K562 (cell line): Measurements from ENCODE around the gene PRCD. TPM values are rescaled to one million over a fixed set of nuclear protein-coding genes. Genes with fewer than 3 reads are reported as not detected.
A peak's percentile ranks its signal among the peaks of the same experiment; 100 is the strongest.

Source experiments
- ATAC-seq: fragments of 200-7000 bp; cut with Tn5 transposase; 3 replicates; pipeline ENCODE4 v1.9.1; 2020; ENCODE audit warnings: moderate library complexity
- BruUV-seq: library from RNA; stranded (reverse); fragments of 400-500 nt; replicated peaks from 2 replicates; lab custom pipeline; 2021; lab: Mats Ljungman, UMichigan
- CTCF ChIA-PET: fragments of 300-600 bp; formaldehyde crosslinking; extraction: SDS; loops from one replicate; lab custom pipeline; 2021; ENCODE audit warnings: low intra/inter-chr PET ratio; lab: Yijun Ruan, JAX
- POLR2A ChIA-PET: fragments of 300-600, 350-650 bp; sonication (Branson Sonifier 250); formaldehyde crosslinking; extraction: SDS; loops from one replicate; lab custom pipeline; 2021; ENCODE audit warnings: antibody characterized with exemption, inconsistent platforms; lab: Yijun Ruan, JAX
- DNase-seq, 4 experiments: peaks; one replicate each; pipeline versions ENCODE4 v3.0.0 to v3.0.0-alpha.2; 2011 to 2018; ENCODE audit warnings: low spot score in 3 of 4, mixed read lengths in 3 of 4; ENCODE audit errors: extremely low read depth in 1 of 4
- FAIRE-seq: peaks from 2 replicates; lab custom pipeline; 2011; peaks lifted over from hg19 to GRCh38; lab: Jason Lieb, UNC
- H2AFZ ChIP-seq: 2 replicates; pipeline ENCODE4 v1.6.0; 2011; ENCODE audit warnings: low read depth, low read length, control low read depth, inconsistent platforms
- H3K27ac ChIP-seq: fragments of 200-600 bp; 3 replicates; pipeline ENCODE4 v1.8.0; 2011; ENCODE audit warnings: low read depth, mild to moderate bottlenecking, control low read depth, inconsistent platforms, low read length, moderate library complexity, mixed read lengths; ENCODE audit errors: extremely low read depth
- H3K27me3 ChIP-seq, 2 experiments: fragments of 300-600 bp in 1 of 2; 2 replicates in 1 of 2; 3 replicates in 1 of 2; pipeline versions ENCODE4 v1.6.0 to v1.8.0; 2011; ENCODE audit warnings: inconsistent platforms in 2 of 2, low read length in 2 of 2, mild to moderate bottlenecking in 1 of 2, mixed read lengths in 1 of 2, moderate library complexity in 1 of 2; ENCODE audit not compliant: control insufficient read depth in 2 of 2, insufficient read depth in 2 of 2
- H3K36me3 ChIP-seq: fragments of 300-600 bp; 3 replicates; pipeline ENCODE4 v1.8.0; 2011; ENCODE audit warnings: mild to moderate bottlenecking, low read length, inconsistent platforms; ENCODE audit not compliant: control insufficient read depth, insufficient read depth
- H3K4me1 ChIP-seq, 2 experiments: fragments of 200-600 bp in 1 of 2; replicated peaks in 1 of 2; 2 replicates in 1 of 2; 3 replicates in 1 of 2; pipeline versions ENCODE4 v1.5.1 to v1.8.0; 2011; ENCODE audit warnings: inconsistent platforms in 2 of 2, low read length in 2 of 2, mild to moderate bottlenecking in 1 of 2, mixed read lengths in 1 of 2, moderate library complexity in 1 of 2; ENCODE audit not compliant: control insufficient read depth in 2 of 2, insufficient read depth in 2 of 2
- H3K4me2 ChIP-seq: 2 replicates; pipeline ENCODE4 v1.6.1; 2011; ENCODE audit warnings: low read length, control low read depth, inconsistent platforms, mixed read lengths; ENCODE audit not compliant: insufficient read depth
- H3K4me3 ChIP-seq: fragments of 200-600 bp; sonication (generic), shearing (Covaris generic); 2 replicates; pipeline ENCODE4 v1.5.1; 2016; ENCODE audit warnings: control low read depth, inconsistent platforms
- H3K79me2 ChIP-seq: fragments of 200-600 bp; 3 replicates; pipeline ENCODE4 v1.8.0; 2011; ENCODE audit warnings: low read length, inconsistent platforms; ENCODE audit not compliant: control insufficient read depth, insufficient read depth
- H3K9ac ChIP-seq, 2 experiments: 2 replicates each; pipeline versions ENCODE4 v1.6.0 to v1.6.1; 2011; ENCODE audit warnings: low read depth in 2 of 2, low read length in 2 of 2, control low read depth in 1 of 2, inconsistent platforms in 1 of 2, mild to moderate bottlenecking in 1 of 2, mixed read lengths in 1 of 2; ENCODE audit not compliant: insufficient read depth in 1 of 2
- H3K9me1 ChIP-seq: one replicate; pipeline ENCODE4 v1.6.0; 2011; ENCODE audit warnings: inconsistent platforms, mild to moderate bottlenecking, low read length, moderate library complexity; ENCODE audit not compliant: control insufficient read depth, insufficient read depth
- H3K9me3 ChIP-seq: replicated peaks from 2 replicates; pipeline ENCODE4 v1.5.1; 2011; ENCODE audit warnings: low read depth, low read length, inconsistent platforms; ENCODE audit not compliant: control insufficient read depth, insufficient read depth
- H4K20me1 ChIP-seq: replicated peaks from 2 replicates; pipeline ENCODE4 v1.6.1; 2011; ENCODE audit warnings: low read length, inconsistent platforms, mixed read lengths; ENCODE audit not compliant: control insufficient read depth, insufficient read depth
- CHD2 ChIP-seq: IDR thresholded peaks from 2 replicates; pipeline ENCODE4 v1.6.1; 2011; ENCODE audit warnings: low read depth, low read length
- NFIC ChIP-seq: fragments of 450-650 bp; IDR thresholded peaks from 2 replicates; pipeline ENCODE4 v1.6.1; 2017; ENCODE audit warnings: mild to moderate bottlenecking, inconsistent platforms
- PKNOX1 ChIP-seq: fragments of 450-650 bp; IDR thresholded peaks from 2 replicates; pipeline ENCODE4 v1.6.1; 2016
- USF2 ChIP-seq: sonication (generic); formaldehyde crosslinking; IDR thresholded peaks from 2 replicates; pipeline ENCODE4 v1.5.0; 2020; ENCODE audit warnings: missing genetic modification reagents
- WGBS: fragments of 100-300 bp; shearing (Covaris generic); methylation state at CpG from one replicate; pipeline ENCODE4 v1.1.6; 2016; ENCODE audit warnings: low coverage, mixed read lengths; ENCODE audit not compliant: insufficient coverage; ENCODE audit errors: missing lambda C conversion rate; 5-methylcytosine and 5-hydroxymethylcytosine counted together
- in situ Hi-C: fragments of 300-500 bp; cut with MboI; formaldehyde crosslinking; loops from 4 replicates; pipeline ENCODE4 v1.15.0; 2018; ENCODE audit warnings: inconsistent platforms, mixed read lengths
- intact Hi-C: fragments of 100-400 bp; cut with micrococcal nuclease; formaldehyde crosslinking; loops from 2 replicates; pipeline ENCODE4 v1.14.2; 2022
- polyA plus RNA-seq, 8 experiments: library from polyadenylated mRNA; depleted of rRNA in 4 of 8; stranded (reverse) in 5 of 8; unstranded in 3 of 8; fragments of >200 nt; fragmentation: Nextera tagmentation in 2 of 8; fragmentation: Illumina TruSeq in 1 of 8; extraction: Ambion mirVana in 2 of 8; extraction: Trizol in 1 of 8; gene quantifications; 2 replicates each; pipeline versions ENCODE4 v1.2.1 to v1.2.3, GENCODE V29; 2011 to 2014; ENCODE audit warnings: inconsistent platforms in 1 of 8, missing spikeins in 1 of 8
- total RNA-seq, 7 experiments: library from RNA; depleted of rRNA in 6 of 7; stranded (reverse); fragments of >200 nt in 6 of 7; fragmentation: Illumina TruSeq in 2 of 7; extraction: Trizol in 2 of 7; gene quantifications; 2 replicates each; pipeline versions ENCODE4 v1.2.1 to v1.2.3, GENCODE V29; 2011 to 2021; ENCODE audit warnings: low replicate concordance in 1 of 7

Gene PRCD
- total and polyA plus RNA-seq, 9 of the 15 experiments (the other 6 are each of a cell fraction or from before 2014, with no cell fraction given) = 0.20 to 0.25 (median 0.21) TPM; not detected in 6

- Histone ChIP-seq H3K27ac (no peak overlapping the region), H3K4me1 (peaks cover 19 to 21% of the 10 kb centered on the region in 2 experiments; a peak in 4 of 5 replicates), H3K27me3 (no peaks in the 10 kb centered on the region), H3K9me1 (no peaks in the 10 kb centered on the region), H4K20me1 (no peaks in the 10 kb centered on the region), H3K36me3 (no peaks in the 10 kb centered on the region), H2AFZ (peak overlapping the region; percentile 78), H3K79me2 (no peaks in the 10 kb centered on the region), H3K4me3 (no peak overlapping the region), H3K9me3 (no peaks in the 10 kb centered on the region), H3K4me2 (peak overlapping the region; percentile 37; the same call in 1 of the 2 replicates), H3K9ac (peak overlapping the region in 1 of 2 experiments; percentile 9; a peak in 2 of 4 replicates)
- ChIA-PET CTCF (no interaction called here), POLR2A (interaction anchor here (0.6 to 1.7 kb wide), 6 partner anchors 17 to 423 kb away, joined by 3 to 4 read pairs (median 3); partner anchors contain the start of gene UBE2O)
- DNase-seq (peak in 3 of 4 experiments; percentile 42 to 50 (median 47)), FAIRE-seq (peak; percentile 77), ATAC-seq (peak; percentile 49)
- in situ Hi-C loops = no loop called here
- 20% methylated on average over 9 of the region's 9 CpGs for WGBS
- BruUV-seq = no TSS peak
- TF ChIP-seq PKNOX1 (0 out of 2 replicates have a peak, but pooled peaks have one; percentile 17), NFIC (peak; percentile 44; the same call in 1 of the 2 replicates), CHD2 (peak; percentile 76), USF2 (CRISPR knock-in tag) (no peak)
- intact Hi-C loops = no loop called here
These were observed 29.0 kb upstream of the PRCD start for GRCh38 chr17:76510831-76511244.
